ENCODE measurements around the gene COL4A5. TPM values are rescaled to one million over a fixed set of nuclear protein-coding genes. Genes with fewer than 3 reads are reported as not detected.

COL4A5 gene
- total and polyA plus RNA-seq, 2 donors (not counting 3 experiments of a cell fraction or from before 2014, with no cell fraction given), result 15.4 to 28.8 TPM

DNA sequence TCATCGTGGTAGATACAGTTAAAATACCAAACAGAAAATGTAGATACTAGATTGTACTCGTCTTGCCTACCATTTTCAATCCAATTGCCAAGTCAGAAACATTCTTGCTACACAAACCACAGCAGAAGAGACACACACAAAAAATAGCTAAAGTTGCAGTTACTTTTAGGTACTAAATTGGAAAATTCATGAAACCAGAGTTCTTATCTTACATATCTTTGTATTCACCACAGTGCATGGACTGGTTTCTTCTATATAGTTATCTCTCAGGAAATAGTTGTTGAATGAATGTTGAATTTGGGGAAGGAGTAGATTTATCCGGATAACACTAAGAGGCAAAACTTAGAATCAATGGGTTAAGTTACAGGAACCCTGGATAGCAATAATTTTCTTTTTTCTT, 14.2 kb downstream of the COL4A5 start:
- dilution Hi-C loops (cut with MboI; ENCODE audit: extremely low pct_ligation_motif_present, low sequenced_read_pairs), result no loop called here
- no peaks in the 10 kb centered on the region for H3K79me2 ChIP-seq (ENCODE audit: control insufficient read depth, insufficient read depth, low read length)

More for the DNA sequence above, 14.2 kb downstream of the COL4A5 start:
- TF ChIP-seq POLR2A (IDR thresholded peaks at IDR 0.05; ENCODE audit: low read depth, low read length) (no peak), JUN (IDR thresholded peaks at IDR 0.05; ENCODE audit: borderline replicate concordance, insufficient read depth, insufficient read length, low read depth) (no peak), POLR2AphosphoS5 (IDR thresholded peaks at IDR 0.05; ENCODE audit: insufficient read depth, low read depth, low read length) (no peak), MYC (IDR thresholded peaks at IDR 0.05; ENCODE audit: low read depth, low read length) (no peak), GATA2 (IDR thresholded peaks at IDR 0.05; ENCODE audit: insufficient read depth, insufficient read length, low read depth, low read length) (no peak), FOS (IDR thresholded peaks at IDR 0.05; ENCODE audit: borderline replicate concordance, insufficient read depth, low read length) (no peak), EZH2 (IDR thresholded peaks at IDR 0.05; ENCODE audit: borderline replicate concordance, low read depth, low read length, severe bottlenecking) (no peak)
- TF ChIP-seq, protein P1, sequence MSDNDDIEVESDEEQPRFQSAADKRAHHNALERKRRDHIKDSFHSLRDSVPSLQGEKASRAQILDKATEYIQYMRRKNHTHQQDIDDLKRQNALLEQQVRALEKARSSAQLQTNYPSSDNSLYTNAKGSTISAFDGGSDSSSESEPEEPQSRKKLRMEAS (IDR thresholded peaks at IDR 0.05; ENCODE audit: insufficient read depth, insufficient read length), result no peak
- TF ChIP-seq, protein P2, sequence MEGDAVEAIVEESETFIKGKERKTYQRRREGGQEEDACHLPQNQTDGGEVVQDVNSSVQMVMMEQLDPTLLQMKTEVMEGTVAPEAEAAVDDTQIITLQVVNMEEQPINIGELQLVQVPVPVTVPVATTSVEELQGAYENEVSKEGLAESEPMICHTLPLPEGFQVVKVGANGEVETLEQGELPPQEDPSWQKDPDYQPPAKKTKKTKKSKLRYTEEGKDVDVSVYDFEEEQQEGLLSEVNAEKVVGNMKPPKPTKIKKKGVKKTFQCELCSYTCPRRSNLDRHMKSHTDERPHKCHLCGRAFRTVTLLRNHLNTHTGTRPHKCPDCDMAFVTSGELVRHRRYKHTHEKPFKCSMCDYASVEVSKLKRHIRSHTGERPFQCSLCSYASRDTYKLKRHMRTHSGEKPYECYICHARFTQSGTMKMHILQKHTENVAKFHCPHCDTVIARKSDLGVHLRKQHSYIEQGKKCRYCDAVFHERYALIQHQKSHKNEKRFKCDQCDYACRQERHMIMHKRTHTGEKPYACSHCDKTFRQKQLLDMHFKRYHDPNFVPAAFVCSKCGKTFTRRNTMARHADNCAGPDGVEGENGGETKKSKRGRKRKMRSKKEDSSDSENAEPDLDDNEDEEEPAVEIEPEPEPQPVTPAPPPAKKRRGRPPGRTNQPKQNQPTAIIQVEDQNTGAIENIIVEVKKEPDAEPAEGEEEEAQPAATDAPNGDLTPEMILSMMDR (IDR thresholded peaks at IDR 0.05; ENCODE audit: extremely low read depth in 1 of 2, insufficient read depth in 1 of 2, low read depth in 1 of 2, low read length in 2 of 2), result no peak
- Histone ChIP-seq H3K4me1 (ENCODE audit: control insufficient read depth, extremely low read depth, insufficient read depth, low read length) (no peaks in the 10 kb centered on the region), H3K36me3 (ENCODE audit: control insufficient read depth in 2 of 2, extremely low read depth in 1 of 2, insufficient read depth in 2 of 2, low read length in 2 of 2) (no peaks in the 10 kb centered on the region), H3K4me2 (ENCODE audit: insufficient read depth, low read length) (no peak overlapping the region), H3K9me3 (replicated peaks; ENCODE audit: control insufficient read depth, insufficient read depth, low read length) (no peaks in the 10 kb centered on the region), H2AFZ (ENCODE audit: low read depth, low read length) (no peak overlapping the region), H3K4me3 (replicated peaks in 1 of 3; ENCODE audit: insufficient read depth in 1 of 3, low read depth in 1 of 3, low read length in 3 of 3) (no peak overlapping the region), H3K9me1 (replicated peaks; ENCODE audit: control insufficient read depth, extremely low read depth, insufficient read depth, low read length) (no peaks in the 10 kb centered on the region), H3K27ac (ENCODE audit: insufficient read depth, low read depth, low read length) (no peak overlapping the region), H3K9ac (replicated peaks; ENCODE audit: extremely low read depth, insufficient read depth, low read length) (no peak overlapping the region), H3K27me3 (ENCODE audit: control insufficient read depth in 2 of 2, insufficient read depth in 2 of 2, low read length in 2 of 2) (no peaks in the 10 kb centered on the region), H4K20me1 (replicated peaks; ENCODE audit: control insufficient read depth, extremely low read depth, insufficient read depth, low read length) (no peaks in the 10 kb centered on the region)
- intact Hi-C loops (cut with micrococcal nuclease), result no loop called here
- POLR2A ChIA-PET, result no interaction called here
- BruUV-seq (replicated peaks), result no TSS peak
- no peak for FAIRE-seq
- DNase-seq (ENCODE audit: low read depth, low spot score), result peak; percentile 1
- CTCF ChIA-PET, result interaction anchor here (1.0 kb wide), 1 partner anchor 16 kb away, joined by 3 read pairs; no protein-coding TSS in a partner anchor
